Activated gamma-delta T cell treated with Interleukin-2 at 50 U/mL for 16 hours (primary cell): ENCODE data around the gene FA2H.
"Not testable (repeated sequence)": the region's sequence is repeated elsewhere in the genome, so short reads cannot be mapped to it uniquely, and the experiment has no call there.

Source experiments
- DNase-seq: peaks from one replicate; pipeline ENCODE4 v3.0.0-alpha.2; 2020

FA2H gene

GRCh38 chr16:74769586-74770190, 4.9 kb downstream of the FA2H start:
- no peak for DNase-seq

- DNase-seq: no peak
These were observed 6.4 kb downstream of the FA2H start for GRCh38 chr16:74768239-74768638.

GRCh38 chr16:74767749-74768148, 6.9 kb downstream of the FA2H start:
- DNase-seq: no peak

DNA sequence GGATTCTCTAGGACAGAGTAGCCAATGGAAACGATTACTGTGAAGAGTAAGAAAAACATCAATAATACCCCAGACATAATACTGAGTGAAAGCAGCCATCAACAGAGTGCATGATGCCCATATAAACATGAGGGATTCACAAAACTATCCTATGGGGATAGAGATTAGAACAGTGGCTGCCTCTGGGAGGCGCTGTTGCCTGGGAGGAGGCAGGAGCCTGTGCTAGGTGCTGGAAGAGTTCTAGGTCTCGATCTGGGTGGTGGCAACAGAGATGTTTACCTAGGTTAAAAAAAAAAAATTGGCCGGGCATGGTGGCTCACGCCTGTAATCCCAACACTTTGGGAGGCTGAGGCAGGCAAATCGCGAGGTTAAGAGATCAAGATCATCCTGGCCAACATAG, 7.9 kb downstream of the FA2H start:
- DNase-seq: no peak

DNA sequence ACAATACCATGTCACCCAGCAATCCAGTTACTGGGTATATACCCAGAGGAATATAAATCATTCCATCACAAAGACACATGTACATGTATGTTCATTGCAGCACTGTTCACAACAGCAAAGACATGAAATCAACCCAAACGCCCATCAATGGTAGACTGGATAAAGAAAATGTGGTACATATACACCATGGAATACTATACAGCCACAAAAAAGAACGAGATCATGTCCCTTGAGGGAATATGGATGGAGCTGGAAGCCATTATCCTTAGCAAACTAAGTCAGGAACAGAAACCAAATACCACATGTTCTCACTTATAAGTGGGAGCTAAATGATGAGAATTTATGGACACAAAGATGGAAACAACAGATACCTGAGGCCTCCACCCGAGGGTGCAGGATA, 10.4 kb downstream of the FA2H start:
- not testable (repeated sequence) for DNase-seq

DNA sequence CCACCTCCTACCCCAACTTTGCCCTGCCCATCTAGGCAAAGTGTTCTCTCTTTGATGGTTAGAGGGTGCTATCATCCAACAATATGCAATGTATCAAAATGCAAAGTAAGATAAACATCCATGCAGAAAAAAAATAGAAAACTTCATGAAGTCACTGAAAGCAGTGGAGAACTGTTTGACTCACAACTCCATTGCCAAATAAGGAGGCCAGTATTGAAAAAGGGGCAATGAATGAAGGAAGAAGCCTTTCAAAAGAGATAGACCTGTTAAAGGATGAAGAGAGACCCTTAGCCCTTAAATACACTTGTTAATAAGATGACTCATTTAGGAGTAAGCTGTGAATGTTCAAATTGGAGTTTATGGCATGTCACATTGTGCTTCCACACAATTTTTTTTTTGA, 13.0 kb downstream of the FA2H start:
- DNase-seq: no peak

DNA sequence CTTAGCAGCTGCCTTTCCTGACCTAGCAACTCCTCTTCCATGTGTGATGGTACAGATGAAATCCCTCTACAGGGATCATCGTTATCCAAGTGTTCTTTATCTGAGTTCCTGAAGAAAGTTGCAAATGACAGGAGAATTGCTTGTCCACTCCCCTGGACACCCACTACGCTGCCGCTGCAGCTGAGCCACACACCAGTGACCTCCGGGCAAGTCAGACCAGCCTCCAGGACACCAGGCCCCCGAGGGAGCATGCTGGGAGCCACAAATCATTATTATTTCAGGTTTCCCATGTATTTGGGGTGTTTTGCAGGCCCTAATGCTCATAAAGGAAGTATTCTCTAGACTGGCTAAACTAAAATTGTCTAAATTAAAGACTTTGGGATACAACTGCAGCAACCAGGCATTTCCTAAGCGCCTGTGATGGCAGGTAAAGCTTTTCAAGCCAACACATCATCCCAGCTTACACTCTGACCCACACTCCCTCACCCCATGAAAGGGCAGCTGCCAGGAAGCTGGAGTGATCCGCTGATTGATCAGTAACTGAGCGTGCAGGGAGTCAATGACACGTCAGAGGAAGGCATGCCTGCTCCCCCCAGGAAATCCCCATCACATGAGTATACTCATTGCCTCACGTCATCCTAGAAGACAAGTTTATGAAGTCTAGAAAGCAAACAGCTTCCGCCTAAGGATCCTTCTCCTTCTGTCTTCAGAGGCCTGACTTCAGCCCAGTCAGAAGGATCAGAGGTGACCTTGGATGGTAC, 14.4 kb downstream of the FA2H start:
- DNase-seq: no peak

GRCh38 chr16:74759564-74759963, 15.1 kb downstream of the FA2H start:
- no peak for DNase-seq

GRCh38 chr16:74758801-74759200, 15.8 kb downstream of the FA2H start:
- DNase-seq: no peak

- DNase-seq: no peak
These were observed 17.3 kb downstream of the FA2H start for GRCh38 chr16:74757349-74757748.

GRCh38 chr16:74756203-74756602, 18.4 kb downstream of the FA2H start:
- no peak for DNase-seq

DNA sequence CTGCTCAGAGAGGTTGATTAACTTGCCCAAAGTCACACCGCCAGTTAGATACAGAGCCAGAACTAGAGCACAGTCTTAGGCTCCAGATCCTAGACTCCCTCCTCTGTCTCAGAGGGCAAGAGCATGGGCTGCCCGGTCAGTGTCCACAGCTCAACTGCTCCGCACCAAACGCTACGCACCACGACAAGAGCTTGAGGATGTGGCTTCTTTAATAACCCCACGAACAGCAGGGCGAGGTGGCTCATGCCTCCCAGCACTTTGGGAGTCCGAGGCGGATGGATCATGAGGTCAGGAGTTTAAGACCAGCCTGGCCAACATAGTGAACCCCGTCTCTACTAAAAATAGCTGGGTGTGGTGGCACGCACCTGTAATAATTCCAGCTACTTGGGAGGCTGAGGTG, 21.4 kb downstream of the FA2H start:
- no peak for DNase-seq

GRCh38 chr16:74752756-74753155, 21.9 kb downstream of the FA2H start:
- DNase-seq: no peak

GRCh38 chr16:74752258-74752657, 22.4 kb downstream of the FA2H start:
- no peak for DNase-seq

DNA sequence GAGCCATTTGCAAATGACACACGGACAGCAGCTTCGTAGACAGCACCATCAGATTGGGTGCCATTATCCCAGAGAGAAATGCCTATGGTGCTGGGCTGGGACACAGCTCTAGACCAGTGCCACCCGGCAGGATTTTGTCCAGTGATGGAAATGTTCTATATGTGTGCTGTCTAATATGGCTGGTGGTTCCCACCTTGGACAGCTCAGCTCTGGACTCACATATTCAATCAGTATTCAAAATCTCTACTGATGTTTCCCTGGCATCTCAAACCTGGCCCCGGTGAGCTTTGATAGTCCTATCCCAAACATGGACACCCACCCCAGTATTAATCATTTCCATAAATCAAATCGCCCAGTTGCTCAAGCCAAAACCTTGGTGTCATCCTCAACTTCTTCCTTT, 23.0 kb downstream of the FA2H start:
- DNase-seq: no peak

GRCh38 chr16:74749291-74750055, 25.1 kb downstream of the FA2H start:
- no peak for DNase-seq

DNA sequence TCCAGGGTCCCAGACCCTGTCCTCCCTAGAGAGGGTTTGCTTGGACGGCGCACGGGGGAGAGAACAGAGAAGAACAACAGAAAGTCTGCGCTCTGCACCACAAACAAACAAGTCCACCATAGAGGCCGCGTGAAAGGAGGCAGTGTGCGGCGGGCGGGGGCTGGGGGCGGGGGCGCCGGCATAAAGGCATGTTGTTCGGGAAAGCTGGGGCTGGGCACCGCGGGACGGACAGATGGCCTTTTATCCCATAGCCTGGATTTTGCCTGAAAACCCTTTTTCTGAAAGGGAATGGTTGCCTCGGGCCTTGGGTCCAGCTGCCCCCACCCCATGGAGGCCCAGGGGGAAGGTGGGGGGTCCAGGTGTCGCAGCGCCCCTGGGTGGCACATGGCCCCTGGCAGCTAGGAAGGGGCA, 26.0 kb downstream of the FA2H start:
- no peak for DNase-seq

GRCh38 chr16:74747716-74748615, 26.7 kb downstream of the FA2H start:
- DNase-seq: no peak

DNA sequence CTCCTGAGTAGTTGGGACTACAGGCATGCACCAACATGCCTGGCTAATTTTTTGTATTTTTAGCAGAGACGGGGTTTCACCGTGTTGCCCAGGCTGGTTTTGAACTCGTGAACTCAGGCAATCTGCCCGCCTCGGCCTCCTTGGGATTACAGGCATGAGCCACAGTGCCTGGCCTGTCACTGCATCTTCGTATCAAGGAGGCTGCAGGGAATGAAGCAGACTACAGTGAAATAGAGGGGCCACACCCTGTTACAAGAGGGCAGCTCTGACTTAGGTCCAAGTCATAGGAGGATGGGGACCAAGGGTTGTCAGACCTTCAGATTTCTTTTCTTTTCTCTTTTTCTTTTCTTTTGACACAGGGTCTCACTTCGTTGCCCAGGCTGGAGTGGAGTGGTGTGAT, 28.7 kb downstream of the FA2H start:
- no peak for DNase-seq

DNA sequence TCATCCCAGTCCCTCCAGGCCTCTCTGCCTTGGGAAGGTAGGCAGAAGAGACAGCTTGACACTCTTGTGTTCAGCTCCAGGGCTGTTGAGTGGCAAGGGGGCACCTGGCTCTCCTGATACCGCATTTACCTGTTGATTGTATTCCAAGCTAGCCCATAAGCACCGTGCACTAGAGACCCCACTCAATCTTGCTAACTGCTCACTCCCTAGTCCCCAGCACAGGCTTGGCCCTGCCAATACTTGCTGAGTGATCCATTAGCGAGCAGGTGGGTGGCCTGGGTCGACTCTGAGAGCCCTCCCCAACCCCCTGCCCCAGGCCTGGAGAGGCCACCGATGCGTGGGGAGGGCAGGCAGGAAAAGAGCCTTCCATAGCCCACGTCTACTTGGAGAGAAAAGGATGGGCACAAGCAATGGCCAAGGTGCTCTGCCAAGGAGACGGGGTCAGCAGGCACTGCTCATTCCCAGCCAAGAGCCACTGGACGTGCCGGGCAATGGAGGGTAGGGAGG, 29.5 kb downstream of the FA2H start:
- DNase-seq: no peak

GRCh38 chr16:74744566-74744965, 30.1 kb downstream of the FA2H start:
- DNase-seq: no peak

- DNase-seq: no peak
These were observed 30.8 kb downstream of the FA2H start for GRCh38 chr16:74743668-74744299.
